Measurements from ENCODE around the gene DSCAM. TPM values are rescaled to one million over a fixed set of nuclear protein-coding genes. Genes with fewer than 3 reads are reported as not detected.

DSCAM gene
- polyA plus RNA-seq, 3 donors: not detected

GRCh38 chr21:40613546-40614030, 233.4 kb downstream of the DSCAM start:
- WGBS (ENCODE audit: insufficient coverage): no CpG with 5 or more reads among the region's 4 CpGs
- no peaks in the 10 kb centered on the region for H3K27me3 ChIP-seq (ENCODE audit: control insufficient read depth in 2 of 2, insufficient read depth in 2 of 2, low read length in 2 of 2)
- H3K27me3 Mint-ChIP-seq (ENCODE audit: low read depth in 3 of 3): peaks cover 0 to 5% (median 0%) of the 10 kb centered on the region in 3 donors
- no peak overlapping the region for H3K4me2 ChIP-seq (replicated peaks; ENCODE audit: extremely low read depth, low read length, poor library complexity, severe bottlenecking)
- H3K9ac ChIP-seq (ENCODE audit: insufficient read depth, low read length, poor library complexity, severe bottlenecking): no peak overlapping the region
- H3K9me3 Mint-ChIP-seq: peaks cover 9 to 36% (median 20%) of the 10 kb centered on the region in 7 donors
- H3K4me3 ChIP-seq (replicated peaks in 1 of 3; ENCODE audit: low read depth in 2 of 3, low read length in 3 of 3): no peak overlapping the region
- no peak overlapping the region for H3K4me3 Mint-ChIP-seq
- TF ChIP-seq, protein P1, sequence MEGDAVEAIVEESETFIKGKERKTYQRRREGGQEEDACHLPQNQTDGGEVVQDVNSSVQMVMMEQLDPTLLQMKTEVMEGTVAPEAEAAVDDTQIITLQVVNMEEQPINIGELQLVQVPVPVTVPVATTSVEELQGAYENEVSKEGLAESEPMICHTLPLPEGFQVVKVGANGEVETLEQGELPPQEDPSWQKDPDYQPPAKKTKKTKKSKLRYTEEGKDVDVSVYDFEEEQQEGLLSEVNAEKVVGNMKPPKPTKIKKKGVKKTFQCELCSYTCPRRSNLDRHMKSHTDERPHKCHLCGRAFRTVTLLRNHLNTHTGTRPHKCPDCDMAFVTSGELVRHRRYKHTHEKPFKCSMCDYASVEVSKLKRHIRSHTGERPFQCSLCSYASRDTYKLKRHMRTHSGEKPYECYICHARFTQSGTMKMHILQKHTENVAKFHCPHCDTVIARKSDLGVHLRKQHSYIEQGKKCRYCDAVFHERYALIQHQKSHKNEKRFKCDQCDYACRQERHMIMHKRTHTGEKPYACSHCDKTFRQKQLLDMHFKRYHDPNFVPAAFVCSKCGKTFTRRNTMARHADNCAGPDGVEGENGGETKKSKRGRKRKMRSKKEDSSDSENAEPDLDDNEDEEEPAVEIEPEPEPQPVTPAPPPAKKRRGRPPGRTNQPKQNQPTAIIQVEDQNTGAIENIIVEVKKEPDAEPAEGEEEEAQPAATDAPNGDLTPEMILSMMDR (IDR thresholded peaks at IDR 0.05): no peak
- H3K36me3 Mint-ChIP-seq: no peaks in the 10 kb centered on the region
- no peak for DNase-seq
- H3K9me3 ChIP-seq (replicated peaks in 1 of 2; ENCODE audit: control insufficient read depth in 1 of 2, insufficient read depth in 1 of 2, low read length in 2 of 2): peaks cover 18 to 20% of the 10 kb centered on the region in 2 donors
- H3K27ac Mint-ChIP-seq: no peak overlapping the region
- no peaks in the 10 kb centered on the region for H3K4me1 Mint-ChIP-seq
- no peak overlapping the region for H3K27ac ChIP-seq (ENCODE audit: low read depth in 1 of 2, low read length in 2 of 2)
- H3K36me3 ChIP-seq (replicated peaks in 1 of 2; ENCODE audit: control insufficient read depth in 1 of 2, insufficient read depth in 2 of 2, low read length in 2 of 2): no peaks in the 10 kb centered on the region
- H3K79me2 ChIP-seq (ENCODE audit: insufficient read depth, low read length): no peaks in the 10 kb centered on the region
- H4K20me1 ChIP-seq (ENCODE audit: insufficient read depth, low read length): no peaks in the 10 kb centered on the region
- intact Hi-C loops (cut with micrococcal nuclease): no loop called here
- H2AFZ ChIP-seq (ENCODE audit: insufficient read depth, low read depth, low read length, poor library complexity, severe bottlenecking): no peak overlapping the region
- H3K4me1 ChIP-seq (ENCODE audit: control insufficient read depth in 1 of 2, insufficient read depth in 2 of 2, low read length in 2 of 2): no peaks in the 10 kb centered on the region

GRCh38 chr21:40610345-40610744, 236.6 kb downstream of the DSCAM start:
- Histone ChIP-seq H3K9me3 (replicated peaks in 1 of 2; ENCODE audit: control insufficient read depth in 1 of 2, insufficient read depth in 1 of 2, low read length in 2 of 2) (peaks cover 17 to 24% of the 10 kb centered on the region in 2 donors), H3K4me2 (replicated peaks; ENCODE audit: extremely low read depth, low read length, poor library complexity, severe bottlenecking) (no peak overlapping the region), H3K79me2 (ENCODE audit: insufficient read depth, low read length) (no peaks in the 10 kb centered on the region), H2AFZ (ENCODE audit: insufficient read depth, low read depth, low read length, poor library complexity, severe bottlenecking) (no peak overlapping the region), H3K4me3 (replicated peaks in 1 of 3; ENCODE audit: low read depth in 2 of 3, low read length in 3 of 3) (no peak overlapping the region), H4K20me1 (ENCODE audit: insufficient read depth, low read length) (no peaks in the 10 kb centered on the region), H3K4me1 (ENCODE audit: control insufficient read depth in 1 of 2, insufficient read depth in 2 of 2, low read length in 2 of 2) (no peaks in the 10 kb centered on the region), H3K27me3 (ENCODE audit: control insufficient read depth in 2 of 2, insufficient read depth in 2 of 2, low read length in 2 of 2) (no peaks in the 10 kb centered on the region), H3K27ac (ENCODE audit: low read depth in 1 of 2, low read length in 2 of 2) (no peak overlapping the region), H3K36me3 (replicated peaks in 1 of 2; ENCODE audit: control insufficient read depth in 1 of 2, insufficient read depth in 2 of 2, low read length in 2 of 2) (no peaks in the 10 kb centered on the region), H3K9ac (ENCODE audit: insufficient read depth, low read length, poor library complexity, severe bottlenecking) (no peak overlapping the region)
- H3K36me3 Mint-ChIP-seq: no peaks in the 10 kb centered on the region
- no peak overlapping the region for H3K27ac Mint-ChIP-seq
- WGBS (ENCODE audit: insufficient coverage): no CpG with 5 or more reads among the region's 6 CpGs
- H3K27me3 Mint-ChIP-seq (ENCODE audit: low read depth in 3 of 3): peaks cover 0 to 3% (median 0%) of the 10 kb centered on the region in 3 donors
- no peak for DNase-seq
- intact Hi-C loops (cut with micrococcal nuclease): no loop called here
- no peak overlapping the region for H3K4me3 Mint-ChIP-seq
- TF ChIP-seq, protein P1 (IDR thresholded peaks at IDR 0.05): no peak
- H3K4me1 Mint-ChIP-seq: no peaks in the 10 kb centered on the region
- peaks cover 2 to 29% (median 8%) of the 10 kb centered on the region in 7 donors for H3K9me3 Mint-ChIP-seq
